OCI-LY1 (cell line): ENCODE results near the gene NDUFAF5.

ENCODE experiments used
- CTCF ChIP-seq: fragments of 200-600 bp; sonication (generic), shearing (Covaris generic); IDR thresholded peaks from 2 replicates; pipeline ENCODE4 v1.5.1; 2017; ENCODE audit warnings: mild to moderate bottlenecking, antibody characterized with exemption, low read length, moderate library complexity, mixed read lengths
- EZH2 ChIP-seq: fragments of 200-600 bp; sonication (generic), shearing (Covaris generic); IDR thresholded peaks from 2 replicates; pipeline ENCODE4 v1.8.0; 2017; ENCODE audit warnings: borderline replicate concordance, mixed run types, mild to moderate bottlenecking, antibody characterized with exemption, low read length, moderate library complexity, mixed read lengths

DNA sequence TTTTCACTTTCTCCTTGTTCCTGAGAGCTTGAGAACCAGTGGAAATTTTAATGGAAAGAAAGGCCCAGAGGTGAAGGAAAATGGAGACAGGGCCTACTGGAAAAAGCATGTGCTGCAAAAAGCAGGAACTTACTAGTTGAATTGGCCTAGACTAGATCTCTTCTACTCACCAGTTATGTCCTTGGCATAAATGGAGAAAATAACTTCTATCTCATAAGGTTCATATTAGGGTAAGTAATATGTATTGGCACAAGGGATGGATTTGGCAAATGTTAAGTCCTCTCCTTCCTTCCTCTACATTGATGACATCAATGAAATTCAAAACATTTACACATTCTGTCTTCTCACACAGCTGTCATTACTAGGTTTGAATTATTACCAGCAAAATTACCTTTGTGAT lies 74.0 kb downstream of the NDUFAF5 start:
- TF ChIP-seq CTCF (no peak), EZH2 (no peak)
